NCI-H1694 treated with DMSO at 0.1 percent for 48 hours (cell line): ENCODE results near the gene CELF5.
"Not testable (repeated sequence)": the region's sequence is repeated elsewhere in the genome, so short reads cannot be mapped to it uniquely, and the experiment has no call there.

Experiments used
- DNase-seq: peaks from one replicate; lab custom pipeline; 2025; lab: John Stamatoyannopoulos, UW

CELF5 gene

GRCh38 chr19:3292958-3293529, 68.6 kb downstream of the CELF5 start:
- DNase-seq: no peak

GRCh38 chr19:3293560-3293959, 69.1 kb downstream of the CELF5 start:
- no peak for DNase-seq

- DNase-seq: no peak
Observed at GRCh38 chr19:3294080-3294850, 69.8 kb downstream of the CELF5 start.

- no peak for DNase-seq
Observed at GRCh38 chr19:3295581-3295980, 71.1 kb downstream of the CELF5 start.

GRCh38 chr19:3296034-3296433, 71.6 kb downstream of the CELF5 start:
- DNase-seq: no peak

GRCh38 chr19:3296446-3296845, 72.0 kb downstream of the CELF5 start:
- DNase-seq: no peak

- DNase-seq: no peak
Observed at GRCh38 chr19:3298853-3299449, 74.5 kb downstream of the CELF5 start.

- DNase-seq: not testable (repeated sequence)
Observed at GRCh38 chr19:3300566-3300965, 76.1 kb downstream of the CELF5 start.

- DNase-seq: no peak
Observed at GRCh38 chr19:3302755-3303154, 78.3 kb downstream of the CELF5 start.

- peak; percentile 43 for DNase-seq
Observed at GRCh38 chr19:3304871-3305423, 80.5 kb downstream of the CELF5 start.

- DNase-seq: no peak
Observed at GRCh38 chr19:3309724-3310123, 85.3 kb downstream of the CELF5 start.

GRCh38 chr19:3310280-3310679, 85.8 kb downstream of the CELF5 start:
- no peak for DNase-seq

- no peak for DNase-seq
Observed at GRCh38 chr19:3310711-3311110, 86.2 kb downstream of the CELF5 start.

- no peak for DNase-seq
Observed at GRCh38 chr19:3313199-3313575, 88.7 kb downstream of the CELF5 start.

GRCh38 chr19:3314962-3315675, 90.7 kb downstream of the CELF5 start:
- DNase-seq: no peak

GRCh38 chr19:3315676-3315973, 91.2 kb downstream of the CELF5 start:
- DNase-seq: no peak

GRCh38 chr19:3316132-3316648, 91.7 kb downstream of the CELF5 start:
- no peak for DNase-seq

GRCh38 chr19:3316659-3317207, 92.3 kb downstream of the CELF5 start:
- DNase-seq: no peak

GRCh38 chr19:3319643-3320353, 95.3 kb downstream of the CELF5 start:
- DNase-seq: no peak

GRCh38 chr19:3320354-3320670, 95.9 kb downstream of the CELF5 start:
- no peak for DNase-seq

GRCh38 chr19:3320853-3321252, 96.4 kb downstream of the CELF5 start:
- no peak for DNase-seq

GRCh38 chr19:3321696-3322095, 97.2 kb downstream of the CELF5 start:
- no peak for DNase-seq
